H1 (cell line): ENCODE measurements around the gene EPHA7. TPM values are rescaled to one million over a fixed set of nuclear protein-coding genes. Genes with fewer than 3 reads are reported as not detected.

Experiments used
- CTCF ChIA-PET: fragments of 300-600 bp; sonication (Branson Sonifier 250); formaldehyde crosslinking; loops from one replicate; lab custom pipeline; 2021; ENCODE audit not compliant: partially characterized antibody; lab: Charles Lee
- POLR2A ChIA-PET: fragments of 300-600 bp; sonication (Branson Sonifier 250); formaldehyde crosslinking; loops from one replicate; lab custom pipeline; 2021; ENCODE audit warnings: inconsistent platforms; ENCODE audit not compliant: partially characterized antibody; lab: Charles Lee
- DNase-seq, 2 experiments: peaks; one replicate each; pipeline versions ENCODE4 v3.0.0 to v3.0.0-alpha.2; 2010 to 2022; ENCODE audit warnings: low spot score in 2 of 2, low read depth in 1 of 2, mixed read lengths in 1 of 2
- FAIRE-seq: peaks from 2 replicates; lab custom pipeline; 2011; peaks lifted over from hg19 to GRCh38; lab: Jason Lieb, UNC
- H2AFZ ChIP-seq: 2 replicates; pipeline ENCODE4 v1.8.1; 2012; ENCODE audit warnings: low read length, inconsistent platforms
- H2AK5ac ChIP-seq: 2 replicates; pipeline ENCODE4 v1.6.1; 2013; ENCODE audit warnings: low read depth, low read length
- H2BK120ac ChIP-seq: replicated peaks from 2 replicates; pipeline ENCODE3; 2013; ENCODE audit warnings: low read depth, low read length, inconsistent platforms
- H2BK12ac ChIP-seq: 2 replicates; pipeline ENCODE4 v1.6.1; 2013; ENCODE audit warnings: low read depth, low read length
- H2BK15ac ChIP-seq: 2 replicates; pipeline ENCODE4 v1.6.1; 2013; ENCODE audit warnings: low read length
- H2BK20ac ChIP-seq: 2 replicates; pipeline ENCODE4 v1.6.1; 2013; ENCODE audit warnings: low read length
- H2BK5ac ChIP-seq: 2 replicates; pipeline ENCODE4 v1.6.1; 2013; ENCODE audit warnings: low read depth, low read length
- H3K14ac ChIP-seq: 2 replicates; pipeline ENCODE4 v1.6.1; 2013; ENCODE audit warnings: inconsistent platforms; ENCODE audit not compliant: insufficient read length
- H3K18ac ChIP-seq: 2 replicates; pipeline ENCODE4 v1.6.1; 2013; ENCODE audit warnings: low read length; ENCODE audit errors: extremely low read depth
- H3K23ac ChIP-seq: 2 replicates; pipeline ENCODE4 v1.6.1; 2013; ENCODE audit warnings: inconsistent platforms; ENCODE audit not compliant: insufficient read length
- H3K23me2 ChIP-seq: 2 replicates; pipeline ENCODE4 v1.6.1; 2013; ENCODE audit warnings: low read depth, low read length
- H3K27ac ChIP-seq: 2 replicates; pipeline ENCODE4 v1.6.1; 2011; ENCODE audit warnings: low read depth, low read length, inconsistent platforms
- H3K27me3 ChIP-seq, 4 experiments: replicated peaks in 1 of 4; 1 replicate in 1 of 4; 2 replicates in 3 of 4; pipeline versions ENCODE4 v1.6.1 to v1.8.1; 2011 to 2013; ENCODE audit warnings: low read length in 3 of 4, mild to moderate bottlenecking in 3 of 4, inconsistent platforms in 2 of 4, mixed read lengths in 2 of 4, moderate library complexity in 1 of 4; ENCODE audit not compliant: control insufficient read depth in 3 of 4, insufficient read depth in 3 of 4; ENCODE audit errors: extremely low read depth in 1 of 4
- H3K36me3 ChIP-seq, 4 experiments: 2 replicates each; pipeline versions ENCODE4 v1.6.1 to v1.8.1; 2011 to 2013; ENCODE audit warnings: mild to moderate bottlenecking in 4 of 4, low read length in 3 of 4, moderate library complexity in 2 of 4, control low read depth in 1 of 4, inconsistent platforms in 1 of 4; ENCODE audit not compliant: insufficient read depth in 4 of 4, control insufficient read depth in 2 of 4
- H3K4ac ChIP-seq: replicated peaks from 2 replicates; pipeline ENCODE3; 2013; ENCODE audit warnings: low read length, low read depth, mixed read lengths, inconsistent platforms; ENCODE audit not compliant: insufficient read length
- H3K4me1 ChIP-seq, 4 experiments: replicated peaks in 1 of 4; 1 replicate in 1 of 4; 2 replicates in 3 of 4; pipeline versions ENCODE4 v1.6.1 to v1.8.1; 2011 to 2013; ENCODE audit warnings: low read length in 3 of 4, inconsistent platforms in 2 of 4, mixed read lengths in 1 of 4; ENCODE audit not compliant: insufficient read depth in 4 of 4, control insufficient read depth in 3 of 4
- H3K4me2 ChIP-seq, 2 experiments: 2 replicates each; pipeline versions ENCODE4 v1.6.1 to v1.8.1; 2011 to 2013; ENCODE audit warnings: low read depth in 2 of 2, low read length in 2 of 2, control low read depth in 1 of 2, inconsistent platforms in 1 of 2, mild to moderate bottlenecking in 1 of 2; ENCODE audit not compliant: insufficient read depth in 1 of 2
- H3K4me3 ChIP-seq, 4 experiments: fragments of 200-600, 300-600 bp in 1 of 4; sonication (generic), shearing (Covaris generic), sonication (Bioruptor Twin) in 1 of 4; 2 replicates each; pipeline versions ENCODE4 v1.5.1 to v1.8.1; 2011 to 2016; ENCODE audit warnings: low read length in 4 of 4, low read depth in 3 of 4, control low read depth in 2 of 4, inconsistent platforms in 2 of 4, mild to moderate bottlenecking in 2 of 4, mixed read lengths in 1 of 4, moderate library complexity in 1 of 4; ENCODE audit not compliant: insufficient read depth in 2 of 4; ENCODE audit errors: extremely low read depth in 1 of 4
- H3K56ac ChIP-seq: replicated peaks from 2 replicates; pipeline ENCODE3; 2013; ENCODE audit warnings: low read depth, mild to moderate bottlenecking, mixed read lengths, low read length, inconsistent platforms; ENCODE audit not compliant: insufficient read length
- H3K79me1 ChIP-seq: 2 replicates; pipeline ENCODE4 v1.6.1; 2013; ENCODE audit warnings: low read depth, low read length, control low read depth
- H3K79me2 ChIP-seq, 2 experiments: 2 replicates each; pipeline versions ENCODE4 v1.6.1 to v1.8.1; 2012 to 2013; ENCODE audit warnings: low read length in 2 of 2, mild to moderate bottlenecking in 2 of 2, inconsistent platforms in 1 of 2; ENCODE audit not compliant: insufficient read depth in 2 of 2, control insufficient read depth in 1 of 2
- H3K9ac ChIP-seq, 4 experiments: replicated peaks in 1 of 4; 1 replicate in 1 of 4; 2 replicates in 3 of 4; pipeline versions ENCODE4 v1.6.1 to v1.8.1; 2011 to 2013; ENCODE audit warnings: low read depth in 3 of 4, low read length in 3 of 4, control low read depth in 2 of 4, mild to moderate bottlenecking in 2 of 4, moderate library complexity in 2 of 4, inconsistent platforms in 1 of 4; ENCODE audit errors: extremely low read depth in 1 of 4
- H3K9me3 ChIP-seq, 2 experiments: 2 replicates each; pipeline versions ENCODE4 v1.6.1 to v1.8.1; 2012 to 2013; ENCODE audit warnings: mild to moderate bottlenecking in 2 of 2, moderate library complexity in 2 of 2, control low read depth in 1 of 2, inconsistent platforms in 1 of 2, low read depth in 1 of 2, low read length in 1 of 2, mixed read lengths in 1 of 2; ENCODE audit not compliant: insufficient read depth in 2 of 2
- H4K20me1 ChIP-seq, 2 experiments: replicated peaks in 1 of 2; 2 replicates each; pipeline versions ENCODE3 to v1.8.1; 2011 to 2013; ENCODE audit warnings: inconsistent platforms in 2 of 2, low read length in 2 of 2, mild to moderate bottlenecking in 1 of 2; ENCODE audit not compliant: insufficient read depth in 2 of 2, control insufficient read depth in 1 of 2
- H4K5ac ChIP-seq: 2 replicates; pipeline ENCODE4 v1.6.1; 2013; ENCODE audit warnings: low read length, low read depth, mixed read lengths, inconsistent platforms; ENCODE audit not compliant: insufficient read length
- H4K8ac ChIP-seq: 2 replicates; pipeline ENCODE4 v1.8.0; 2013; ENCODE audit warnings: mild to moderate bottlenecking, moderate library complexity, low read length, inconsistent platforms; ENCODE audit not compliant: insufficient read depth; ENCODE audit errors: extremely low read depth
- H4K91ac ChIP-seq: replicated peaks from 2 replicates; pipeline ENCODE3; 2013; ENCODE audit warnings: low read length, mixed read lengths, inconsistent platforms; ENCODE audit not compliant: insufficient read length
- WGBS, 2 experiments: shearing (Covaris generic) in 1 of 2; methylation state at CpG; one replicate each; pipeline versions ENCODE4 v1.1.6 to v1.1.7; 2013 to 2015; ENCODE audit warnings: low lambda C conversion rate in 2 of 2, mixed read lengths in 2 of 2, inconsistent platforms in 1 of 2, low coverage in 1 of 2, missing lambda C conversion rate in 1 of 2; ENCODE audit not compliant: insufficient replicate concordance in 2 of 2, insufficient coverage in 1 of 2, insufficient read length in 1 of 2; ENCODE audit errors: extremely low coverage in 1 of 2, missing lambda C conversion rate in 1 of 2; 5-methylcytosine and 5-hydroxymethylcytosine counted together
- polyA plus RNA-seq, 7 experiments: library from polyadenylated mRNA; depleted of rRNA in 3 of 7; stranded (reverse) in 5 of 7; unstranded in 2 of 7; fragments of >200 nt in 5 of 7; fragments of 200-250 nt in 2 of 7; gene quantifications; 1 replicate in 5 of 7; 2 replicates in 1 of 7; 4 replicates in 1 of 7; pipeline versions ENCODE4 v1.2.1 to v1.2.3, GENCODE V29; 2011 to 2013; ENCODE audit warnings: missing spikeins in 2 of 7, mixed read lengths in 2 of 7
- total RNA-seq: library from RNA; stranded (reverse); fragmentation: NEBNext Ultra II Directional; extraction: Animal tissue kit (Norgen Biotek cat#: 25700); gene quantifications from 2 replicates; pipeline ENCODE4 v1.2.1, GENCODE V29; 2021

EPHA7 gene
- total and polyA plus RNA-seq, 2 of the 8 experiments (the other 6 are each of a cell fraction or from before 2014, with no cell fraction given): 1.3 to 6.8 TPM

GRCh38 chr6:93319304-93319703 lies 100.1 kb downstream of the EPHA7 start:
- Histone ChIP-seq H3K14ac (no peak overlapping the region), H3K18ac (no peak overlapping the region), H4K5ac (no peak overlapping the region), H4K8ac (no peak overlapping the region), H2BK12ac (no peak overlapping the region), H2BK5ac (no peak overlapping the region), H3K23me2 (no peaks in the 10 kb centered on the region), H3K9me3 (no peaks in the 10 kb centered on the region), H2BK15ac (no peak overlapping the region), H3K36me3 (no peaks in the 10 kb centered on the region), H3K4me3 (no peak overlapping the region), H2AFZ (no peak overlapping the region), H3K56ac (no peak overlapping the region), H2BK120ac (no peak overlapping the region), H3K4me1 (no peaks in the 10 kb centered on the region), H4K20me1 (no peaks in the 10 kb centered on the region), H3K4ac (no peak overlapping the region), H3K4me2 (no peak overlapping the region), H3K27ac (no peak overlapping the region), H2AK5ac (no peak overlapping the region), H3K79me2 (no peaks in the 10 kb centered on the region), H4K91ac (no peak overlapping the region), H3K23ac (no peak overlapping the region), H3K27me3 (no peaks in the 10 kb centered on the region), H3K79me1 (no peaks in the 10 kb centered on the region), H3K9ac (no peak overlapping the region), H2BK20ac (no peak overlapping the region)
- WGBS, 2 experiments: 95% methylated on average over 2 of the region's 2 CpGs; no CpG with 5 or more reads in 1 of the 2 experiments
- DNase-seq: no peak
- ChIA-PET POLR2A (no interaction called here), CTCF (interaction anchor here (1.1 kb wide), 1 partner anchor 18 kb away, joined by 5 read pairs; no protein-coding TSS in a partner anchor)
- no peak for FAIRE-seq
